Measurements from ENCODE around the gene PHACTR1. TPM values are rescaled to one million over a fixed set of nuclear protein-coding genes. Genes with fewer than 3 reads are reported as not detected.

Gene PHACTR1
- total RNA-seq, 4 donors from 2014 or later: 2.0 to 8.3 (median 4.5) TPM

- Histone ChIP-seq H3K36me3 (no peaks in the 10 kb centered on the region), H3K27me3 (no peaks in the 10 kb centered on the region), H3K9me3 (no peaks in the 10 kb centered on the region), H3K4me3 (peak overlapping the region; percentile 65 to 72), H3K4me1 (no peaks in the 10 kb centered on the region), H3K27ac (peak overlapping the region; percentile 86 to 87)
- intact Hi-C loops (cut with DNase I; ENCODE audit: low total_unique reads): no loop called here
- no peak for TF ChIP-seq CTCF (IDR thresholded peaks at IDR 0.05)
- TF ChIP-seq POLR2A (IDR thresholded peaks at IDR 0.05): no peak
- no peak for DNase-seq
Measured at GRCh38 chr6:13328875-13329183, 612.3 kb downstream of the PHACTR1 start.

- peak; percentile 43 to 54 (median 50) for TF ChIP-seq CTCF (IDR thresholded peaks at IDR 0.05)
- no peak for TF ChIP-seq POLR2A (IDR thresholded peaks at IDR 0.05)
- no peak for DNase-seq
Measured at GRCh38 chr6:13331516-13332348, 615.2 kb downstream of the PHACTR1 start.

GRCh38 chr6:13332349-13332706, 615.8 kb downstream of the PHACTR1 start:
- no peak overlapping the region for H3K4me3 ChIP-seq
- H3K4me1 ChIP-seq: no peaks in the 10 kb centered on the region
- H3K27ac ChIP-seq: no peak overlapping the region
- H3K36me3 ChIP-seq: no peaks in the 10 kb centered on the region
- H3K27me3 ChIP-seq: no peaks in the 10 kb centered on the region
- no peaks in the 10 kb centered on the region for H3K9me3 ChIP-seq
- no peak for DNase-seq
- intact Hi-C loops (cut with DNase I; ENCODE audit: low total_unique reads): no loop called here
- no peak for TF ChIP-seq CTCF (IDR thresholded peaks at IDR 0.05)

More at GRCh38 chr6:13331516-13332348, 615.2 kb downstream of the PHACTR1 start:
- Histone ChIP-seq H3K27me3 (no peaks in the 10 kb centered on the region), H3K36me3 (no peaks in the 10 kb centered on the region), H3K27ac (no peak overlapping the region), H3K4me1 (no peaks in the 10 kb centered on the region), H3K4me3 (no peak overlapping the region), H3K9me3 (no peaks in the 10 kb centered on the region)
- intact Hi-C loops (cut with DNase I; ENCODE audit: low total_unique reads): no loop called here

GRCh38 chr6:13334953-13335352, 618.4 kb downstream of the PHACTR1 start:
- no peaks in the 10 kb centered on the region for H3K27me3 ChIP-seq
- no peaks in the 10 kb centered on the region for H3K4me1 ChIP-seq
- no peak overlapping the region for H3K27ac ChIP-seq
- no peak overlapping the region for H3K4me3 ChIP-seq
- intact Hi-C loops (cut with DNase I; ENCODE audit: low total_unique reads): no loop called here
- no peak for DNase-seq
- H3K9me3 ChIP-seq: no peaks in the 10 kb centered on the region
- TF ChIP-seq POLR2A (IDR thresholded peaks at IDR 0.05): no peak
- TF ChIP-seq CTCF (IDR thresholded peaks at IDR 0.05): no peak
- no peaks in the 10 kb centered on the region for H3K36me3 ChIP-seq

GRCh38 chr6:13336553-13336952, 620.0 kb downstream of the PHACTR1 start:
- Histone ChIP-seq H3K4me1 (no peaks in the 10 kb centered on the region), H3K4me3 (no peak overlapping the region), H3K27me3 (no peaks in the 10 kb centered on the region), H3K9me3 (no peaks in the 10 kb centered on the region), H3K27ac (no peak overlapping the region), H3K36me3 (no peaks in the 10 kb centered on the region)
- intact Hi-C loops (cut with DNase I; ENCODE audit: low total_unique reads): no loop called here
- peak; percentile 66 to 83 for DNase-seq
- TF ChIP-seq POLR2A (IDR thresholded peaks at IDR 0.05) (no peak), CTCF (IDR thresholded peaks at IDR 0.05) (peak; percentile 72 to 90 (median 88))
